CD14-positive monocyte (primary cell): Measurements from ENCODE around the gene ME1. TPM values are rescaled to one million over a fixed set of nuclear protein-coding genes. Genes with fewer than 3 reads are reported as not detected.

Experiments used
- DNase-seq, 3 donors: peaks; one replicate each; pipeline ENCODE4 v3.0.0-alpha.2; 2011 to 2022
- H2AFZ ChIP-seq: 2 replicates; pipeline ENCODE4 v1.6.0; 2012; ENCODE audit warnings: mild to moderate bottlenecking, low read depth, low read length, inconsistent platforms; ENCODE audit not compliant: insufficient read depth, poor library complexity, severe bottlenecking
- H3K27ac ChIP-seq, 2 donors: 1 replicate in 1 of 2; 2 replicates in 1 of 2; pipeline ENCODE4 v1.5.1; 2012 to 2013; ENCODE audit warnings: low read length in 2 of 2, control low read depth in 1 of 2, inconsistent platforms in 1 of 2, low read depth in 1 of 2, mild to moderate bottlenecking in 1 of 2
- H3K27me3 ChIP-seq, 2 donors: one replicate each; pipeline versions ENCODE4 v1.6.0 to v1.6.1; 2011 to 2013; ENCODE audit warnings: low read length in 2 of 2; ENCODE audit not compliant: control insufficient read depth in 2 of 2, insufficient read depth in 2 of 2
- H3K36me3 ChIP-seq, 2 donors: replicated peaks in 1 of 2; 1 replicate in 1 of 2; 2 replicates in 1 of 2; pipeline versions ENCODE4 v1.5.1 to v1.6.1; 2012 to 2013; ENCODE audit warnings: low read length in 2 of 2, control low read depth in 1 of 2, inconsistent platforms in 1 of 2, mild to moderate bottlenecking in 1 of 2; ENCODE audit not compliant: insufficient read depth in 2 of 2, control insufficient read depth in 1 of 2
- H3K4me1 ChIP-seq, 2 donors: 1 replicate in 1 of 2; 2 replicates in 1 of 2; pipeline versions ENCODE4 v1.5.1 to v1.6.1; 2012 to 2013; ENCODE audit warnings: low read length in 2 of 2, control low read depth in 1 of 2, inconsistent platforms in 1 of 2, mild to moderate bottlenecking in 1 of 2, moderate library complexity in 1 of 2; ENCODE audit not compliant: insufficient read depth in 2 of 2, control insufficient read depth in 1 of 2
- H3K4me2 ChIP-seq: replicated peaks from 2 replicates; pipeline ENCODE3; 2012; ENCODE audit warnings: low read length, moderate library complexity, mild to moderate bottlenecking; ENCODE audit not compliant: poor library complexity, severe bottlenecking; ENCODE audit errors: extremely low read depth
- H3K4me3 ChIP-seq, 3 experiments: fragments of 200-600 bp in 1 of 3; sonication (generic) in 1 of 3; replicated peaks in 1 of 3; 1 replicate in 2 of 3; 2 replicates in 1 of 3; pipeline ENCODE4 v1.5.1; 2011 to 2013; ENCODE audit warnings: low read length in 3 of 3, mild to moderate bottlenecking in 3 of 3, control low read depth in 2 of 3, low read depth in 2 of 3, inconsistent platforms in 1 of 3, moderate library complexity in 1 of 3
- H3K79me2 ChIP-seq: 2 replicates; pipeline ENCODE4 v1.6.0; 2012; ENCODE audit warnings: mild to moderate bottlenecking, control low read depth, inconsistent platforms, low read length, moderate library complexity; ENCODE audit not compliant: insufficient read depth
- H3K9ac ChIP-seq: 2 replicates; pipeline ENCODE4 v1.6.0; 2017; ENCODE audit warnings: low read length, mild to moderate bottlenecking; ENCODE audit not compliant: insufficient read depth, poor library complexity, severe bottlenecking
- H3K9me3 ChIP-seq, 2 donors: replicated peaks in 1 of 2; 1 replicate in 1 of 2; 2 replicates in 1 of 2; pipeline versions ENCODE4 v1.5.1 to v1.6.1; 2012 to 2013; ENCODE audit warnings: low read length in 2 of 2, control low read depth in 1 of 2; ENCODE audit not compliant: control insufficient read depth in 1 of 2, insufficient read depth in 1 of 2
- H4K20me1 ChIP-seq: 2 replicates; pipeline ENCODE4 v1.6.0; 2012; ENCODE audit warnings: mild to moderate bottlenecking, low read length, control low read depth, moderate library complexity; ENCODE audit not compliant: insufficient read depth
- H3K27ac Mint-ChIP-seq, 7 donors: one replicate each; pipeline ENCODE4 v1.8.0; 2020; ENCODE audit warnings: mild to moderate bottlenecking in 7 of 7, mixed read lengths in 7 of 7, moderate library complexity in 6 of 7, inconsistent platforms in 2 of 7
- H3K27me3 Mint-ChIP-seq, 3 donors: one replicate each; pipeline ENCODE4 v1.8.0; 2021 to 2022; ENCODE audit warnings: low read depth in 3 of 3, mild to moderate bottlenecking in 3 of 3, mixed read lengths in 3 of 3, moderate library complexity in 3 of 3, inconsistent platforms in 1 of 3
- H3K36me3 Mint-ChIP-seq, 2 donors: one replicate each; pipeline ENCODE4 v1.8.0; 2020; ENCODE audit warnings: mixed read lengths in 2 of 2, inconsistent platforms in 1 of 2, mild to moderate bottlenecking in 1 of 2
- H3K4me1 Mint-ChIP-seq: one replicate; pipeline ENCODE4 v1.8.0; 2020; ENCODE audit warnings: mild to moderate bottlenecking, mixed read lengths
- H3K4me3 Mint-ChIP-seq, 2 donors: one replicate each; pipeline ENCODE4 v1.8.0; 2020; ENCODE audit warnings: mild to moderate bottlenecking in 2 of 2, mixed read lengths in 2 of 2, moderate library complexity in 1 of 2
- H3K9me3 Mint-ChIP-seq, 7 donors: one replicate each; pipeline ENCODE4 v1.8.0; 2020 to 2022; ENCODE audit warnings: mixed read lengths in 7 of 7, mild to moderate bottlenecking in 6 of 7, moderate library complexity in 6 of 7, inconsistent platforms in 2 of 7
- CTCF ChIP-seq: fragments of 200-600 bp; IDR thresholded peaks from one replicate; pipeline ENCODE4 v1.8.0; 2022; ENCODE audit warnings: antibody characterized with exemption, mild to moderate bottlenecking
- WGBS: methylation state at CpG from one replicate; pipeline ENCODE4 v1.1.5; 2013; ENCODE audit warnings: missing lambda C conversion rate; ENCODE audit not compliant: insufficient coverage; 5-methylcytosine and 5-hydroxymethylcytosine counted together
- intact Hi-C, 2 donors: fragments of 100-400 bp; cut with micrococcal nuclease; formaldehyde crosslinking; loops; one replicate each; pipeline versions ENCODE4 v1.15.0 to v1.15.1; 2023
- polyA plus RNA-seq, 3 donors: library from polyadenylated mRNA; depleted of rRNA in 1 of 3; unstranded in 2 of 3; stranded (reverse) in 1 of 3; fragments of 300-500 nt in 2 of 3; fragments of >200 nt in 1 of 3; fragmentation: Illumina TruSeq in 2 of 3; gene quantifications; 1 replicate in 2 of 3; 2 replicates in 1 of 3; pipeline ENCODE4 v1.2.3, GENCODE V29; 2012 to 2021

The ME1 gene
- polyA plus RNA-seq, 3 donors: 1.3 to 4.0 (median 2.1) TPM

- peaks cover 43% of the 10 kb centered on the region for H3K4me1 Mint-ChIP-seq
- Histone ChIP-seq H3K9me3 (no peaks in the 10 kb centered on the region), H4K20me1 (no peaks in the 10 kb centered on the region), H3K4me2 (peak overlapping the region; percentile 39), H3K79me2 (no peaks in the 10 kb centered on the region), H3K4me1 (peaks cover 42 to 49% of the 10 kb centered on the region in 2 donors), H3K9ac (no peak overlapping the region), H3K27ac (peak overlapping the region; percentile 76 to 82), H3K4me3 (peak overlapping the region in 1 of 3 experiments; percentile 40), H3K36me3 (no peaks in the 10 kb centered on the region), H2AFZ (no peak overlapping the region), H3K27me3 (no peaks in the 10 kb centered on the region)
- 17% methylated on average over 1 of the region's 3 CpGs for WGBS
- H3K9me3 Mint-ChIP-seq: peaks cover 0 to 5% (median 0%) of the 10 kb centered on the region in 7 donors
- peak; percentile 90 to 93 (median 91) for DNase-seq
- peaks cover 0 to 7% of the 10 kb centered on the region in 2 donors for H3K36me3 Mint-ChIP-seq
- intact Hi-C loops: loop anchor here (5.0 kb wide), 1 partner anchor 35 kb away; the partner anchor contains the start of gene ME1 (in 2 of the 2)
- peak overlapping the region in 1 of 2 donors; percentile 75 for H3K4me3 Mint-ChIP-seq
- H3K27me3 Mint-ChIP-seq: peaks cover 0 to 5% (median 0%) of the 10 kb centered on the region in 3 donors
- TF ChIP-seq CTCF: no peak
- H3K27ac Mint-ChIP-seq: peak overlapping the region; percentile 90 to 95 (median 94)
Measured at GRCh38 chr6:83467620-83468036, 36.8 kb upstream of the ME1 start.

GRCh38 chr6:83466328-83466727, 35.5 kb upstream of the ME1 start:
- peaks cover 0 to 5% (median 0%) of the 10 kb centered on the region in 7 donors for H3K9me3 Mint-ChIP-seq
- H3K4me2 ChIP-seq: no peak overlapping the region
- no peak overlapping the region for H3K9ac ChIP-seq
- H3K27me3 Mint-ChIP-seq: no peaks in the 10 kb centered on the region
- no peaks in the 10 kb centered on the region for H3K27me3 ChIP-seq
- peaks cover 37% of the 10 kb centered on the region for H3K4me1 Mint-ChIP-seq
- H3K36me3 Mint-ChIP-seq: peaks cover 0 to 7% of the 10 kb centered on the region in 2 donors
- no peaks in the 10 kb centered on the region for H3K9me3 ChIP-seq
- no peaks in the 10 kb centered on the region for H4K20me1 ChIP-seq
- DNase-seq: peak in 1 of 3 donors; percentile 6
- no peaks in the 10 kb centered on the region for H3K36me3 ChIP-seq
- peak overlapping the region in 1 of 3 experiments; percentile 40 for H3K4me3 ChIP-seq
- peaks cover 42 to 49% of the 10 kb centered on the region in 2 donors for H3K4me1 ChIP-seq
- no CpG with 5 or more reads among the region's 6 CpGs for WGBS
- intact Hi-C loops: loop anchor here (5.0 kb wide), 1 partner anchor 34 kb away; the partner anchor contains the start of gene ME1 (in 2 of the 2)
- no peak overlapping the region for H3K4me3 Mint-ChIP-seq
- peak overlapping the region in 3 of 7 donors; percentile 18 to 94 (median 93) for H3K27ac Mint-ChIP-seq
- no peak overlapping the region for H2AFZ ChIP-seq
- H3K79me2 ChIP-seq: no peaks in the 10 kb centered on the region
- peak overlapping the region in 1 of 2 donors; percentile 76 for H3K27ac ChIP-seq
- no peak for TF ChIP-seq CTCF
